Activated CD4-positive, CD25-positive, alpha-beta regulatory T cell treated with anti-CD3 and anti-CD28 coated beads, Interleukin-2, amount 50 U/mL, for 24 hours (primary cell): ENCODE measurements around the gene MARVELD3.
"Not testable (repeated sequence)": the region's sequence is repeated elsewhere in the genome, so short reads cannot be mapped to it uniquely, and the experiment has no call there.

ENCODE experiments used
- ATAC-seq, 2 donors: fragments of 150-1000 bp; cut with Tn5 transposase; one replicate each; pipeline ENCODE4 v1.10.0; 2021; ENCODE audit warnings: mild to moderate bottlenecking in 1 of 2, moderate library complexity in 1 of 2

MARVELD3 gene

DNA sequence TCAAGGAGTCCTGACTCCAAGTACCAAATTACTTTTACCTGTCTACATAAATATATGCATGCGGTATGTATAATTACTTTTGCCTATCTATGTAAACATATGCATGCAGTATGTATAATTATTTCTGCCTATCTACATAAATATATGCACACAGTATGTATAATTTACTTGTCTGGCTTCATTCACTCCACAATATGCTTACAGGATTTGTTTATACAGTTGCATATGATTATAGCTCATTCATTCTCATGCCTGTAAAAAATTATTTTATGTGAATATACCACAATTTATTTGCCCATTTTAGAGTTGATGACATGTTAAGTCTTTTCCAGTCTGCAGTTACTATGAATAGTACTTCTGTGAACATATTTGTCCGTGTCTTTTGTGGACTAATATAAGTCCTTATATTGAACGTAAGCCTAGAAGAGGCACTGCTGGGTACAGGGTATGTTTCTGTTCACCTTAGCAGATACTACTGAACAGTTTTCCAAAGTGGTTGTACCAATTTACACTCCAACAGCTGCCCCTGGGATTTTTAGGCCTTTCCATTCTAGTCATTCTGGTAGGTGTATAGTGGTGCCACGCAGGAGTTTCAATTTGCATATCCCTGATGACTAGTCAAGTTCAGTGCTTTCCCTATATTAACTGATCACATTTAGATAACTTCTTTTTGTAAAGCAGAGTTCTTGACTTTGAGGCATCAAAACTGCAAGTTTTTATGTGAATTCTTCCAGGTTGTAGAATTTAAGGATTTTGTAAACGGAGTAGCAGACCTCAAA lies 47.0 kb downstream of the MARVELD3 start:
- no peak for ATAC-seq

- ATAC-seq = no peak
Observed at GRCh38 chr16:71673582-71673973, 47.6 kb downstream of the MARVELD3 start.

DNA sequence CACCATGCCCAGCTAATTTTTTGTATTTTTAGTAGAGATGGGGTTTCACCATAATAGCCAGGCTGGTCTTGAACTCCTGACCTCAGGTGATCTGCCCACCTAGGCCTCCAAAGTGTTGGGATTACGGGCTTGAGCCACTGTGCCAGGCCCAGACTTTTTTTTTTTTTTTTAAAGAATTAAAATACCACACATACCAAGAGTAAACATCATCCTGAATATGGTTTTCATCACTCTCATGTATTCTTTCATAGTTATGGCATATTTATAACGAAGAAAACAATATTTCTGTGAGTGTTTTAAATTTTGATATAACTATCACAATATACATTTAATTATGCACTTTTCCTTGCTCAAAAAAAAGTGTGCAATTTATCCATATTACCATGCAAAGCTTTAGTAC lies 48.2 kb downstream of the MARVELD3 start:
- no peak for ATAC-seq

DNA sequence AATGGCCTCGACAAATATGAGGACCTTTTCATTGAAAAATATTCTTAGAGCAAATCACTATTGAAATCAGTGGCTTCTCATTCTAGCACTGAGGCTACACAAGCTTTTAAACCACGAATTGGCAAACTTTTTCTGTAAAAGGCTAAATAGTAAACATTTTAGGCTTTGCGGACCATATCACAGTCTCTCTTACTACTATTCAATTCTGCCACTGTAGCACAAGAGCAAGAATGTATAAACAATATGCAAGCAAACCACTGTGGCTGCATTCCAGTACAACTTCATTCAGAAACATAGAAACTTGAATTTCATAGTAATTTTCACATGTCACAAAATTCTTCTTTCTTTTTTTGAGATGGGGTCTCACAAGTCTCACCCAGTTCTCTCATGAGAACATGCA lies 49.4 kb downstream of the MARVELD3 start:
- ATAC-seq = no peak

- ATAC-seq = no peak
Observed at GRCh38 chr16:71676236-71676635, 50.3 kb downstream of the MARVELD3 start.

DNA sequence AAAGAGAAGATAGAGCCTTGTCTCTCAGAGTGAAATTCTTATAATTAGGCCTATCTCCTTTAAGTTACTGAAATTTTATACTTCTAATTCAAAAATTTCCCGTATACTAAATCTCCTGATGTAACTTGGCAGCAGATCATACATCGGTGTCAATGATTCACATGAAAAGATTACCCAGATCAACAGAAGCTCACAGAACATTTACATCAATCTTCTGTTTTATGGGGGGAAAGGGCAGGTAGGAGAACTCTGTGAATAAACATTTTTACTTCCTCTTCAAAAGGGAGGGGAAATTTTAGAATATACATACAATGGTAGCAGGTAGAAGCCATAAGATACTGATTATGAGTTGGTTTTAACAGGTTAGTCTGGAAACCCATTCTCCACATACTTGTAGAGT lies 55.4 kb downstream of the MARVELD3 start:
- no peak for ATAC-seq

DNA sequence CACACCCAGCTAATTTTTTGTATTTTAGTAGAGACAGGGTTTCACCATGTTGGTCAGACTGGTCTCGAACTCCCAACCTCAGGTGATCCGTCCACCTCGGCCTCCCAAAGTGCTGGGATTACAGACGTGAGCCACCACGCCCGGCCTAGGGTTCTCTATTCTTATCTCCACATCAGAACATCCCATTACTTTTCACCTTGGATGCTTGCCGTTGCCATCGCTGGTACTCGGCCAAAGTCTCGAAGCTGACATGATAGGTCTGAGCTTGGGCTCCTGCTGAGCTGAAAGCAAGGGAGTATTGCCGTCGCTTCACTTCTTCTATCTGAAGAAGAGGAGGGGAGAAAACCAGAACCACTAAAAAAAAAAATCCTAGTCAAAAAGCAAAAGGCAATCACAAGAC lies 58.3 kb downstream of the MARVELD3 start:
- ATAC-seq = not testable (repeated sequence)
